BE2C (cell line): ENCODE data around the gene ERVMER34-1.

Experiments used
- DNase-seq: peaks from one replicate; pipeline ENCODE4 v3.0.0-alpha.2; 2020
- H3K27me3 ChIP-seq: fragments of 250-450 bp; sonication (Bioruptor Pico); 2 replicates; pipeline ENCODE4 v1.5.1; 2020; ENCODE audit warnings: mild to moderate bottlenecking
- H3K36me3 ChIP-seq: fragments of 250-450 bp; sonication (Bioruptor Pico); 2 replicates; pipeline ENCODE4 v1.5.1; 2020; ENCODE audit warnings: mild to moderate bottlenecking
- H3K4me1 ChIP-seq: fragments of 250-450 bp; sonication (Bioruptor Pico); 2 replicates; pipeline ENCODE4 v1.5.1; 2020
- H3K4me3 ChIP-seq: 2 replicates; pipeline ENCODE4 v1.5.1; 2011; ENCODE audit warnings: low read depth, low read length
- H3K9me3 ChIP-seq: fragments of 250-450 bp; sonication (Bioruptor Pico); 2 replicates; pipeline ENCODE4 v1.5.1; 2020
- TF ChIP-seq, protein P1 (sequence below): IDR thresholded peaks from 2 replicates; pipeline ENCODE4 v1.5.1; 2012; ENCODE audit warnings: mild to moderate bottlenecking, low read depth, low read length

Gene ERVMER34-1

DNA sequence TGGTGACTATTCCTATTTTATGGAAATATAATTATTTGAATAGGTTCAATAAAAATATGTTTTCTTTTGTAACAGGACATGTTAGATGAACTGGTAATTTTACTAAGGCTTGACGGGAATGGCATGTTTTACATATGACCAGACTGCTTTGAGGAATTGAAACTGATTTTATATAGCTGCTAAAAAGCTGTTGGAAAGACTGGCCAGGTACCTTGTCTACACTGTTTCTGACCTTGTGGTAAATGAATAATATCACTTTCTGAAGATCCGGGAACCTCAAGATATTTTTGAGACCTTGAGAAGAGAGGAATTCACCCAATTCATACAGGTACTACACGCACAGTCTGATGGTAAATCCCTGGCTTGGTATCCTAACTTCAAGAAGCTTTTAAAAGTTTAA is 50.0 kb downstream of the ERVMER34-1 start:
- Histone ChIP-seq H3K4me1 (peaks cover 8% of the 10 kb centered on the region; the same call in 1 of the 2 replicates), H3K36me3 (no peaks in the 10 kb centered on the region), H3K4me3 (no peak overlapping the region), H3K9me3 (no peaks in the 10 kb centered on the region), H3K27me3 (no peaks in the 10 kb centered on the region)
- TF ChIP-seq, protein P1, sequence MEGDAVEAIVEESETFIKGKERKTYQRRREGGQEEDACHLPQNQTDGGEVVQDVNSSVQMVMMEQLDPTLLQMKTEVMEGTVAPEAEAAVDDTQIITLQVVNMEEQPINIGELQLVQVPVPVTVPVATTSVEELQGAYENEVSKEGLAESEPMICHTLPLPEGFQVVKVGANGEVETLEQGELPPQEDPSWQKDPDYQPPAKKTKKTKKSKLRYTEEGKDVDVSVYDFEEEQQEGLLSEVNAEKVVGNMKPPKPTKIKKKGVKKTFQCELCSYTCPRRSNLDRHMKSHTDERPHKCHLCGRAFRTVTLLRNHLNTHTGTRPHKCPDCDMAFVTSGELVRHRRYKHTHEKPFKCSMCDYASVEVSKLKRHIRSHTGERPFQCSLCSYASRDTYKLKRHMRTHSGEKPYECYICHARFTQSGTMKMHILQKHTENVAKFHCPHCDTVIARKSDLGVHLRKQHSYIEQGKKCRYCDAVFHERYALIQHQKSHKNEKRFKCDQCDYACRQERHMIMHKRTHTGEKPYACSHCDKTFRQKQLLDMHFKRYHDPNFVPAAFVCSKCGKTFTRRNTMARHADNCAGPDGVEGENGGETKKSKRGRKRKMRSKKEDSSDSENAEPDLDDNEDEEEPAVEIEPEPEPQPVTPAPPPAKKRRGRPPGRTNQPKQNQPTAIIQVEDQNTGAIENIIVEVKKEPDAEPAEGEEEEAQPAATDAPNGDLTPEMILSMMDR = no peak
- DNase-seq = no peak

DNA sequence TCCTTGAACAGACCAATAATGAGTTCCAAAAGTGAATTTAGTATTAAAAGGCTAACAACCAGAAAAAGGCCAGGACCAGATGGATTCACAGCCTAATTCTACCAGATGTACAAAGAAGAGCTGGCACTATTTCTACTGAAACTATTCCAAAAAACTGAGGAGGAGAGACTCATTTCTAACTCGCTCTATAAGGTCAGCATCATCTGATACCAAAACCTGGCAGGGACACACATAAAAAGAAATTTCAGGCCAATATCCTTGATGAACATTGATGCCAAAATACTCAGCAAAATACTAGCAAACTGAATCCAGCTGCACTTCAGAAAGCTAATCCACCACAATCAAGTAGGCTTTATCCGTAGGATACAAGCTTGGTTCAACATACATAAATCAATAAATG is 56.3 kb downstream of the ERVMER34-1 start:
- DNase-seq = no peak
- Histone ChIP-seq H3K9me3 (no peaks in the 10 kb centered on the region; the same call in 1 of the 2 replicates), H3K4me1 (no peaks in the 10 kb centered on the region), H3K4me3 (no peak overlapping the region), H3K36me3 (no peaks in the 10 kb centered on the region), H3K27me3 (no peaks in the 10 kb centered on the region)
- TF ChIP-seq, protein P1 = no peak

DNA sequence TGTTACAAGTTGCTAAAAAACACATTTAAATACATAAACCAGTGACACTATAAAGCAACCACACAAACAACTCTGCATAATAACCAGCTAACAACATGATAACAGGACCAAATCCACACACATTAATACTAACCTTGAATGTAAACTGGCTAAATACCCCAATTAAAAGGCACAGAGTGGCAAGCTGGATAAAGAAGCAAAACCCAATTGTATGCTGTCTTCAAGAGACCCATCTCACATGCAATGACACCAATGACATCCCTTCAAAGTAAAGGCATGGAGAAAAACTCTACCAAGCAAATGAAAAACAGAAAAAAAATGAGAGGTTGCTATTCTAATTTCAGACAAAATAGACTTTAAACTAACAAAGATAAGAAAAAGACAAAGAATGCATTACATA is 57.7 kb downstream of the ERVMER34-1 start:
- Histone ChIP-seq H3K36me3 (no peaks in the 10 kb centered on the region), H3K9me3 (no peaks in the 10 kb centered on the region; the same call in 1 of the 2 replicates), H3K27me3 (no peaks in the 10 kb centered on the region), H3K4me1 (no peaks in the 10 kb centered on the region), H3K4me3 (no peak overlapping the region)
- TF ChIP-seq, protein P1 = no peak
- no peak for DNase-seq
